Islet precursor cell (in vitro differentiated cells): ENCODE results near the gene CES2.
"Not testable (repeated sequence)": the region's sequence is repeated elsewhere in the genome, so short reads cannot be mapped to it uniquely, and the experiment has no call there.

Experiments
- DNase-seq: peaks from one replicate; pipeline ENCODE4 v3.0.0-alpha.2; 2018

The CES2 gene

DNA sequence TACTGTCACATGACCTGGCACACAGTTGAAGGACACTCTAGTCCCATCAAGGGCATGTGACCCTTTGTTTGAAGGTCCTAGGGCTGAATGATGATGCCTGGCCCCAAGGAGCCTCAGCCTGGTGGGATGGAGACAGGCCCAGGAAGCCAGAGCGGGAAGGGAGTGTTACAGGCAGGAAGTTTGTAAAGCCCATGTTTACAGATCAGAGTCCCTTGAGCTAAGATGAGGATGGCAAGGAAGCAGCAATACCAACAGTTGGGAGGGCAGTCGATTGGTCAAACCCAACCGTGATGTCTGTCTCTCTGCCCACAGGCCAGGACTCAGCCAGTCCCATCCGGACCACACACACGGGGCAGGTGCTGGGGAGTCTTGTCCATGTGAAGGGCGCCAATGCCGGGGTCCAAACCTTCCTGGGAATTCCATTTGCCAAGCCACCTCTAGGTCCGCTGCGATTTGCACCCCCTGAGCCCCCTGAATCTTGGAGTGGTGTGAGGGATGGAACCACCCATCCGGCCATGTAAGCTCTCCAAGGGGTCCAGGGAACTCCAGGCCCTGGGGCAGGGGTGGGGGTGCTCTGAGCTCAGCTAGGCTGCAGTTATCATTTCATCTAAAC, 2.5 kb downstream of the CES2 start:
- no peak for DNase-seq

DNA sequence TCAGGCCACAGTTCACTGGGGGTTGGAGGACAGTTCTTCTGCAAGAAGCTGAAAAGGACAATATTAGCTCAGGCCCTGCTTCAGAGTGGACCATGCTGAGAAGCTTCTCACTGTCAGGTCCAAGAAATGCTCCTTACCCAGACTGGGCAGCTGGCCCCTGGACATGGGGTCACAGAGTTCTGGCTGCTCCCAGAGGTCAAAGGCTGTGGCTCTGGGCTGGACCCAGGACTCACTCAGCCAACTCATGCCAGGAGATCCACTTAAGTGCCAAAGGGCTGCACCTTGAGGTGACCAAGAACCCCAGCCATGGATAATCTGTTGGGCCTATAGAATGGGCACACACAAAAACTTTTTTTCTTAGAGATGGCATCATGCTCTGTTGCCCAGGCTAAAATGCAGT, 4.0 kb downstream of the CES2 start:
- no peak for DNase-seq

DNA sequence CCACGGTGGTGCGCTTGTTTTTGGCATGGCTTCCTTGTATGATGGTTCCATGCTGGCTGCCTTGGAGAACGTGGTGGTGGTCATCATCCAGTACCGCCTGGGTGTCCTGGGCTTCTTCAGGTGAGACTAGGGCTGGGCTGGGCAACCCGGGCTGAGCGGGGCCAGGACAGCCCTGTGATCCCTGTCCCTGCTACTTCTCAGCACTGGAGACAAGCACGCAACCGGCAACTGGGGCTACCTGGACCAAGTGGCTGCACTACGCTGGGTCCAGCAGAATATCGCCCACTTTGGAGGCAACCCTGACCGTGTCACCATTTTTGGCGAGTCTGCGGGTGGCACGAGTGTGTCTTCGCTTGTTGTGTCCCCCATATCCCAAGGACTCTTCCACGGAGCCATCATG, 4.9 kb downstream of the CES2 start:
- DNase-seq: no peak

DNA sequence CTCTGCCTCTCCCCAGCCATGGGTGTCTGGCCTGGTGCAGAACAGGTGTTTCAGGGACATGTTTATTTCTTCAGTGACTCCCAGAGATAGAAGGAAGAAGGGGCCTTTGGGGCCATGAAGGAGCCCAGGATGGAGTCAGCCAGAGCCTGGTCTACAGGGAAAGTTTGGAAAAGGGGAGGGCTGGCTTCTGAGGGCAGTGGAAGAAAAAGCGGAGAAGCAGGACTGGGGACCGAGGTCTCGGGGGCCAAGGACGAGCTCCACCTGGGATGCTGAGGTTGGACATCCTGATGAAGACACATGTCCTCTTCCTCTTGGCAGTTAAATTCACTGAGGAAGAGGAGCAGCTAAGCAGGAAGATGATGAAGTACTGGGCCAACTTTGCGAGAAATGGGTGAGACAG, 7.7 kb downstream of the CES2 start:
- no peak for DNase-seq

DNA sequence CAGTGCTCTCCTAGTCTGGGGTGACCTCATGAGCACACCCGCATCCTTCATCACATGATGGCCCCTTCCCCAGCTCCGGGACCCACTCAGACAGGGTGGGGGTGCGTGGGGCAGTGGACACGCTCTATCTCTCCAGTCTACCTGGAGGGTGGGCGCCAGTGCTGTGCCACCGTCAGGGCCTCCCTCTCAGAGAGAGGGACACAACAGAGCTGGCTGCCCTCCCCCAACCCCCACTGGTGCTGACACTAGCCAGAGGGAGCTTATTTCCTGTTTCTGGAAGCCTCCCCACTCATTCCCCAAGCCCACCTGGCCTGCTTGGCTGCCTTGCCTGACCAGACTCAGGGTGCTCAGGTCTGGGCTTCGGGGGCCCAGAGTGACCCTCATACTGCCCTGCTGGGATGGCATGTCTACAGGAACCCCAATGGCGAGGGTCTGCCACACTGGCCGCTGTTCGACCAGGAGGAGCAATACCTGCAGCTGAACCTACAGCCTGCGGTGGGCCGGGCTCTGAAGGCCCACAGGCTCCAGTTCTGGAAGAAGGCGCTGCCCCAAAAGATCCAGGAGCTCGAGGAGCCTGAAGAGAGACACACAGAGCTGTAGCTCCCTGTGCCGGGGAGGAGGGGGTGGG, 8.2 kb downstream of the CES2 start:
- no peak for DNase-seq

DNA sequence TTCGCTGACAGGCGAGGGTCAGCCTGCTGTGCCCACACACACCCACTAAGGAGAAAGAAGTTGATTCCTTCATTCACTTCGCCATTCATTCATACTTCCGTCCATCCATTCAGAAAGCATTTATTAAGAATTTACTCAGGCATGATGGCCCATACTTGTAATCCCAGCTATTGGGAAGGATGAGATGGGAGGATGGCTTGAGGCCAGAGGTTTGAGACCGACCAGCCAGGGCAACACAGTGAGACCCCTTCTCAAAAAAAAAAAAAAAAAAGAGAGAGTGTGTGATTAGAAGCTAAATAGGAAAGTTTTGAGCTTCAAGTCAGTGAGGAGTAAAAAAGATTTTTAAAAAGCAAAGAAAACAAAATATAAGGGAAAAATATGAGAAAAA, 8.7 kb downstream of the CES2 start:
- no peak for DNase-seq

DNA sequence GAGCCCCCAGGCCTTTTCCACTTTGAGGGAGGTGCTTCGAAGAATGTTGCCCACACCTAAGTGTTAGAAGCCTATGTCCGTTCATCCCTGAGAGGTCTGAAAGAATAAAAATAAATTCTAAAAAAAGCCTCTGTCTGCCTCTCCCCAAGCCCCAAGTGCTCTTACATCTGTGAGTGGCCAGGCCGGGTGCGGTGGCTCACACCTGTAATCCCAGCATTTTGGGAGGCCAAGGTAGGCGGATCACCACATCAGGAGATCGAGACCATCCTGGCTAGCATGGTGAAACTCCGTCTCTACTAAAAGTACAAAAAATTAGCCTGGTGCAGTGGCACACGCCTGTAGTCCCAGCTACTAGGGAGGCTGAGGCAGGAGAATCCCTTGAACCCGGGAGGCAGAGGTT, 9.7 kb downstream of the CES2 start:
- DNase-seq: not testable (repeated sequence)

DNA sequence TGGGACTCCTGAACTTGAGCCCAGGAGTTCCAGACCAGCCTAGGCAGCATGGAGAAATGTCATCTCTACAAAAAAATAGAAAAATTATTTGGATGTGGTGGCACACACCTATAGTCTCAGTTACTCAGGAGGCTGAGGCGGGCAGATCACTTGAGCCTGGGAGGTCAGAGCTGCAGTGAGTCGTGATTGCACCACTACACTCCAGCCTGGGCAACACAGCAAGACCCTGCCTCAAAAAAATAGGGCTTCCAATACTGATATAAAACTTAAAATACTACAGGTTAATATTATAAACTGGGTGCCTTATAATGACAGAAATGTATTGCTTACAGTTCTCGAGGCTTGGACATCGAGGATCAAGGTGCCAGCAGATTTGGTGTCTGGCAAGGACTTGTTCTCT, 10.6 kb downstream of the CES2 start:
- DNase-seq: no peak

DNA sequence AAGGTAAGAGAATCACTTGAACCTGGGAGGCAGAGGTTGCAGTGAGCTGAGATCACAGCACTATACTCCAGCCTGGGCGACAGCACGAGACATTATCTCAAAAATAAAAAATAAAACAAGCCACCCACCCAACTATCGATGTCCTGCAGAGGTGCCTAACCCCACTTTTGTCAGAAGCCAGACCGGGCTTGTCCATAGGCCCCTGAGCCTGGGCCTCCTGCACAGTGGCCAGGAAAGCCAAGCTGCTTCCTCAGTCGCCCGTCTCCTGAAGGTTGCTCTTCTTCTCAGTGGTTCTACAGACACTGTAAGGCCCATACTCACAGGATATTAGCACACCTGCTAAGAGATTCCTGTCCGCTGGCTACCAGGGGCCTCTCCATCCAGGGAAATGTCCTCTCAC, 11.2 kb downstream of the CES2 start:
- no peak for DNase-seq

DNA sequence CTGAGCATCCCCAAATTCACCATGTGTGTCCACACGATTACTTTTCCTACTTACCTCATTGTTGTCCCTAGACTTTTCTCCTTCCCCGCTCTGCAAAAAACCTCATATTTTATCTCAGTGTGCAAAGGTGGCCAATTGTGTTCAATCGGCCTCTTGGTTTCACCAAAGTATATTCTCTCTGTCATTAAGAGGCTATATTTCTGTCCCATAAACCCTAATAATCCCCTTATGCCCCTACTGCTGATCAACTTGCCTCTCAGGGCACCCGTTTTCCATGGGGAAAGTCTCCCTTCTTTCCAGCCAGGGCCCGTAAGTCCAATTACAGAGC, 11.6 kb downstream of the CES2 start:
- no peak for DNase-seq

DNA sequence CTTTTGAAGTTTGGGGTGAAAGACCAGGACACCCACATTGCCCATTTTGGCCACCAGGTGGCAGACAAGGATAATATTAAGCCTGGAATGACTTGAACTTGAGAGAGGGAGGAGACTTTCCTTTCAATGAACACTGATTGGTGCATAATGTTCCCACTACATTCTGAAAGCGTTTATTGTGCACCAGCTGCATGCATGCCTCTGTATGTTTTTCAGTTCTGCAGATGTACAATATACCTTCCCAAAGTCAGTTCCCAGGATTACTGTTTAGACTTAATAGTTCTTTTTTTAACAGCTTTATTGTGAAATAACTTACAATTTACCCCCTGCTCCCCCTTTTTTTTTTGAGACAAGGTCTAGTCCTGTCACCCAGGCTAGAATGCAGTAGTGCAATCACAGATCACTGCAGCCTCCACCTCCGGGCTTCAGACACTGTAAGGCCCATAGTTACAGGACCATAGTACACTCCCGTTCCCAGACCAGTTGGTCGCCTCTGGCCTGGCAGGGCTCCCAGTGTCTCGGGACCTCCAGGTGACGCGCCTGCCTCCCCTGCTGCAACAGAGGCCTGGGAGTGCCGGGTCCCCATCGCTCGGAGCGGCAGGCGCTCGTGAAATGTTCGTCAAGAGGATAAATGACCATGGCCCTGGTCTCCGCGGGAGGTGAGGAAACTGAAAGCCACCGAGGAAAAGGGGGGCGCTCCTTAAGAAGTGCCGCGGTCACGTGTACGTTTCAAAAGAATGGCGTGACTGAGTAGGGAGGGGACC, 12.2 kb downstream of the CES2 start:
- peak; percentile 83 for DNase-seq

DNA sequence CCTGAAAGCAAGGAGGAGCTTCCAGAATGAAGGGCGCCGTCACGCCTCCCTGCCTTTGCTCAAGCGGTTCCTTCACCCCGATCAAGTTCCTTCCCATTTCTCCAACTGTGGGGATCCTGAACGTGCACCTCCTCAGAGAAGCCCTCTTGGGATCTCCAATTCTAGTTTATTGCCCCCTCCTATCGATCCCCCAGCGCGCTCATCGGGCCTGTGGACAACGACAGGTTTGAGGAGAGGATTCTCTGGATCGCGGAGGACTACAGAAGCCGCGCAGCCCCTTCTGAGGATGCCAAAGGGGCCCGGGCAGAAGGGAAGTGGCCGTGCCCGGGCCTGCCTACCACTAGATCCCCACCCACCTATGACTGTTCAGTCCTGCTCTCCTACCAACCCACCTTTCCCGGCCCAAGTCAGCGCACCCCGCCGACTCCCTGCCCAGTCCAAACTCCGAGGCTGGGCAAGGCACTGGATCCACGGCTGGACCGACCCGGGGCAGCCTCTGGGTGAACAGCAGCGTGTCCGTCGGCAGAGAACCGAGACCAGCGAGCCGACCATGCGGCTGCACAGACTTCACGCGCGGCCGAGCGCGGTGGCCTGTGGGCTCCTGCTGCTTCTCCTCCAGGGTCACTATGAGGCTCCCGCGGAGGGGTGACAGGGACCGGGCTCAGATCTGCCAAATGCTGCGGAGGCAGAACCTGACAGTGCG, 13.0 kb downstream of the CES2 start:
- no peak for DNase-seq

DNA sequence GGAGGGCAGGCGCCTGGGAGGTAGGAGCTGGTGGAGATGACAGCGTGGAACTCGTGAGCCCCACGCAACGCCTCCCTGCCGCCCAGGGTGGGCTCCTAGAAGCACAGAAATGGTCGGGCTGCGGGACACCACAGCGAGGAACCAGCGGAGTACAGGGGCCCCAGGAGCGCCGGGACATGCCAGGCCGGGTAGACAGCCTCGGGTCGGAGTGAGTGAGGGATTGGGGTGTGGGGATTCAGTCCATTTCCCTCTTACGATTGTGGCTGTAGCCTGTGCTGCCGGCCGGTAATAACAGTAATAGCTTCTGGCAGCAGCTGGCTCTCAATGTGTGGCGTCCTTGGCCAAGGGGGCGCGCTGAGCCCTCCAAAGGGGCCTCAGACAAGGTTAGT, 13.5 kb downstream of the CES2 start:
- no peak for DNase-seq

DNA sequence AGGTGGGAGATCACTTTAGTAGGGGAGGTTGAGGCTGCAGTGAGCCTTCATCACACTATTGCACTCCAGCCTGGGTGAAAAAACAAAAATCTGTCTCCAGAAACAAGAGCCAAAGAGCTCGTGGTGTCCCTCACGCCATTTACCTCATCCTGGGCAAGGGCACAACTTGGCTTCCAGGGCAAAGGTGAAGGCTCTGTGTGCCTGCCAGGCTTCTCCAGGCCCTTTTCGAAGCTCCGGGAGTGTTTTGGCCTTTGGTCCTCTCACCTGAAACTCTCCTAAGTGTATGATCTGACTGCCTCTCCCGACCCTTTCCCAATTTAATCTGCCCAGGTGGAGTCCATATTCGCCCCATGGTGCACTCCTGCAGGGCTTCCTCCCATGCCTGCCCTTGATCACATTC, 14.2 kb downstream of the CES2 start:
- no peak for DNase-seq

DNA sequence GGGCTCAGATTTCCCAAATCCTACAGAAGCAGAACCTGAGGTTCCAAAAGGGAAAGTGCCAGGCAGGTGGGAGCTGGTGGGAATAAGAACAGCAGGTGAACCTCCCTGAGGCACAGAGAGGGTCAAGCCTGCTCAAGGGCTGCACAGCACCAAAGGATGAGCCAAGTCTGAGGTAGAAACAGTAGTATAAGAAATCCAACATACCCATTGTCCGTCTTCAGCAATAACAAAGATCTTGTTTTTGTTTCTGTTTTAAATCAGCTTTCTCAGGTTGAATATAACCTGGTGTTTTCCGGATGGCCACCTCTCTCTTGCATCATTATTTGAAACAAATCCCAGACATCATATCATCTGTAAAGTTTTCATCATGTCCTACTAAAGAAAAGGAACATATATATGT, 15.1 kb downstream of the CES2 start:
- DNase-seq: no peak

DNA sequence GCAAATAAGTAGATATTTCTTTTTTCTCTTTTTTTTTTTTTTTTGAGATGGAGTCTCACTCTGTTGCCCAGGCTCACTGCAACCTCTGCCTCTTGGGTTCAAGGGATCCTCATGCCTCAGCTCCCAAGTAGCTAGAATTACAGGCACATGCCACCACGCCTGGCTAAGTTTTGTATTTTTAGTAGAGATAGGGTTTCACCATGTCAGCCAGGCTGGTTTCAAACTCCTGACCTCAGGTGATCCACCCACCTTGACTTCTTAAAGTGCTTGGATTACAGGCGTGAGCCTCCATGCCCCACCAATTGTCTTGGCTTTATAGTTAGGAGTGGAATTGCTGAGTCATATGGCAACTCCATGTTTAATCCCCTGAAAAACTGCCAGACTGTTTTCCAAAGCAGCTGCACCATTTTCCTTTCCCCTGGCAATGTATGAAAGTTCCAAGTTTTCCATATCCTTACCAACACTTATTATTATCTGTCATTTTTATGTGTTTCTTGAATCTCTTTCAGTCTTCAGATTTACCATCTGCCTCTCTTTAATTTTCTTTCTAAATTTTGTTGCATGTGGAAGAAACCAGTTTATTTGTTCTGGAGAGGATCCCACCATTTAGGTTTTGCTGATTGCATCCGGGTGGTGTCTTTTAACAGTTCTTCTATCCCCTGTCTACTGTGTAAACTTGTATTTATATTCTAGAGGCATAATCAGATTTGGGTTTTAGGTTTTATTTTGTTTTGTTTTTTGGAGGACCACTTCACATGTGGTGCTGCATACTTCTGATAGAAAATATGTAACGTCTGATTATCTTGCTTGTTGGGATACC, 15.9 kb downstream of the CES2 start:
- no peak for DNase-seq

DNA sequence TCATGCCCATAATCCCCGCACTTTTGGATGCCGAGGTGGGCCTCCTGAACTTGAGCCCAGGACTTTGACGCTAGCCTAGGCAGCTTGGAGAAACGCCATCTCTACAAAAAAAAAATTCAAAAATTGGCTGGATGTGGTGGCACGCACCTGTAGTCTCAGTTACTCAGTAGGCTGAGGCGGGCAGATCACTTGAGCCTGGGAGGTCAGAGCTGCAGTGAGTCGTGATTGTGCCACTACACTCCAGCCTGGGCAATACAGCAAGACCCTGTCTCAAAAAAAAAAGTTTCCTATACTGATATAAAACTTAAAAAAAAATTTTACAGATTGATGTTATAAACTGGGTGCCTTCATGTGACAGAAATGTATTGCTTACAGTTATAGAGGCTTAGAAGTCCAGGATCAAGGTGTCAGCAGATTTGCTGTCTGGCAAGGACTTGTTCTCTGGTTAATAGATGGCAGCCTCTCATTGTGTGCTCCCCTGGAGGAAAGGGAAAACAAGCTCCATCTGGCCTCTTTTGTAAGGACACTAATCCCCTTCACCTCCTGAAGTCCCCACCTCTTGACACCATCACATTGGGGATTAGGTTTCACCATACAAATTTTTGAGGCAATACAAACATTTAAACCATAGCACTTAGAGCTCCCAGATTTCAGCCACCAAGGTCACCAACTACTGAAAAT, 17.3 kb downstream of the CES2 start:
- no peak for DNase-seq

DNA sequence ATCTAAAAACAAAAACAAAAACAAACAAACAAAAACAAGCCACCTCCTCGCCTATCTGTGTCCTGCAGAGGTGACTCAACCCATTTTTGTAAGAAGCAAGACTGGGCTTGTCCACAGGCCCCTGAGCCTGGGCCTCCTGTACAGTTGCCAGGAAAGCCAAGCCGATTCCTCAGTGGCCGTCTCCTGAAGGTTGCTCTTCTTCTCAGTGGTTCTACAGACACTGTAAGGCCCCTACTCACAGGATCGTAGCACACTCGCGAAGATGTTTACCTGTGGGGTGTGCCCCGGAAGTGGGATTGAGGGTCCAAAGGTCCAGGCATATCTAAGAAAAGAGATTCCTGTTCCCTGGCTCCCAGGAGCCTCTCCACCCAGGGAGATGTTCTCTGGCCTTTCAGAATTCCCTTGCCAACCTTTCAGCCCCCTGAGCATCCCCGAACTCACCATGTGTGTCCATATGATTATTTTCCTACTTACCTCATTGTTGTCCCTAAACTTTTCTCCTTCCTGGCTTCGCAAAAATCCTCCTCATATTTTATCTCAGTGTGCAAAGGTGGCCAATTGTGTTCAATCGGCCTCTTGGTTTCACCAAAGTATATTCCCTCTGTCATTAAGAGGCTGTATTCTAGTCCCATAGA, 18.3 kb downstream of the CES2 start:
- DNase-seq: no peak

DNA sequence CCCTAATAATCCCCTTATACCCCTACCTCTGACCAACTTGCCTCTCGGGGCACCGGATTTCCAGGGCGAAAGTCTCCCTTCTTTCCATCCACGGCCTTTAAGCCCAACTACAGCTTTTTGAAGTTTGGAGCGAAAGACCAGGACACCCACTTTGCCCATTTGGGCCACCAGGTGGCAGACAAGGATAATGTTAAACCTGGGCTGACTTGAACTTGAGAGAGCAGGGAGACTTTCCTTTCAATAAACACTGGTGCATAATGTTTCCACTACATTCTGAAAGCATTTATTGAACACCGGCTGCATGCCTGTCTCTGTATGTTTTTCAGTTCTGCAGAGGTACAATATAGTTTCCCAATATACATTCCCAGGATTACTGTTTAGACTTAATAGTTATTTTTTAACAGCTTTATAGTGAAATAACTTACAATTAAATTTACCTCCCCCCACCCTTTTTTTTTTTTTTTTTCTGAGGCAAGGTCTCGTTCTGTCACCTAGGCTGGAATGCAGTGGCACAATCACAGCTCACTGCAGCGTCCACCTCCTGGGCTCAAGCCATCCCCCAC, 18.9 kb downstream of the CES2 start:
- DNase-seq: peak; percentile 86

DNA sequence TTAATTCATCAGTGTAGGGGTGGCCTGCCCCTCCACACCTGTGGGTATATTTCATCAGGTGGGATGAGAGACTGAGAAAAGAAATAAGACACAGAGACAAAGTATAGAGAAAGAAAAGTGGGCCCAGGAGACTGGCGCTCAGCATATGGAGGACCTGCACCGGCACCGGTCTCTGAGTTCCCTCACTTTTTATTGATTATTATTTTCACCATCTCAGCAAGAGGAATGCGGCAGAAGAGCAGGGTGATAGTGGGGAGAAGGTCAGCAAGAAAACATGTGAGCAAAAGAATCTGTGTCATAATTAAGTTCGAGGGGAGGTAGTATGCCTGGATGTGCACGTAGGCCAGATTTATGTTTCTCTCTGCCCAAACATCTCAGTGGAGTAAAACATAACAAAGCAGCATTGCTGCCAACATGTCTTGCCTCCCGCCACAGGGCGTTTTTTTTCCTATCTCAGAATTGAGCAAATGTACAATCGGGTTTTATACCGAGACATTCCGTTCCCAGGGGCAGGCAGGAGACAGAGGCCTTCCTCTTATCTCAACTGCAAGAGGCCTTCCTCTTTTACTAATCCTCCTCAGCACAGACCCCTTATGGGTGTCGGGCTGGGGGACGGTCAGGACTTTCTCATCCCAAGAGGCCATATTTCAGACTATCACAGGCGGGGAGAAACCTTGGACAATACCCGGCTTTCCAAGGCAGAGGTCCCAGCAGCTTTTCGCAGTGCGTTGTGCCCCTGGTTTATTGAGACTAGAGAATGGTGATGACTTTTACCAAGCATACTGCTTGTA, 20.2 kb downstream of the CES2 start:
- not testable (repeated sequence) for DNase-seq

DNA sequence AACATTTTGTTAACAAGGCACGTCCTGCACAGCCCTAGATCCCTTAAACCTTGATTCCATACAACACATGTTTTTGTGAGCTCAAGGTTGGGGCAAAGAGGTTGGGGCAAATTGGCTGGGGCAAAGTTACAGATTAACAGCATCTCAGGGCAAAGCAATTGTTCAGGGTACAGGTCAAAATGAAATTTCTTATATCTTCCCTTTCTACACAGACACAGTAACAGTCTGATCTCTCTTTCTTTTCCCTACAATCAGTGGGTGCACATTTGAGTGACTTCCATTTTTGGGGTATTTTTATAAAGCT, 20.8 kb downstream of the CES2 start:
- DNase-seq: not testable (repeated sequence)
